NCI-H146 (cell line): ENCODE measurements around the gene KPTN.
"Not testable (repeated sequence)": the region's sequence is repeated elsewhere in the genome, so short reads cannot be mapped to it uniquely, and the experiment has no call there.

Experiments used
- DNase-seq: peaks from one replicate; lab custom pipeline; 2025; lab: John Stamatoyannopoulos, UW

The KPTN gene

GRCh38 chr19:47491358-47492136, 7.5 kb upstream of the KPTN start:
- no peak for DNase-seq

- no peak for DNase-seq
Measured at GRCh38 chr19:47490847-47491246, 6.8 kb upstream of the KPTN start.

- no peak for DNase-seq
Measured at GRCh38 chr19:47490031-47490430, 6.0 kb upstream of the KPTN start.

GRCh38 chr19:47489072-47489914, 5.3 kb upstream of the KPTN start:
- DNase-seq, result no peak

GRCh38 chr19:47487551-47488515, 3.8 kb upstream of the KPTN start:
- DNase-seq, result no peak

- no peak for DNase-seq
Measured at GRCh38 chr19:47486900-47487299, 2.9 kb upstream of the KPTN start.

- not testable (repeated sequence) for DNase-seq
Measured at GRCh38 chr19:47486220-47486619, 2.2 kb upstream of the KPTN start.

- DNase-seq, result no peak
Measured at GRCh38 chr19:47485210-47485609, 1.2 kb upstream of the KPTN start.

- DNase-seq, result no peak
Measured at GRCh38 chr19:47483200-47483599, 819 bp downstream of the KPTN start.

- no peak for DNase-seq
Measured at GRCh38 chr19:47481460-47482052, 2.5 kb downstream of the KPTN start.

GRCh38 chr19:47480658-47481057, 3.4 kb downstream of the KPTN start:
- no peak for DNase-seq

- peak; percentile 56 for DNase-seq
Measured at GRCh38 chr19:47479701-47480503, 4.1 kb downstream of the KPTN start.

GRCh38 chr19:47476438-47476972, 7.5 kb downstream of the KPTN start:
- DNase-seq, result no peak

GRCh38 chr19:47475465-47475864, 8.6 kb downstream of the KPTN start:
- no peak for DNase-seq

GRCh38 chr19:47473336-47473735, 10.7 kb downstream of the KPTN start:
- DNase-seq, result no peak

GRCh38 chr19:47471733-47472457, 12.1 kb downstream of the KPTN start, which contains the start of gene SLC8A2:
TSS of gene SLC8A2 (minus strand) at chr19:47471893. CDS start at chr19:47466403, 5,490 bp downstream.
- peak; percentile 79 for DNase-seq

GRCh38 chr19:47471381-47471732, 12.7 kb downstream of the KPTN start:
- DNase-seq, result no peak

GRCh38 chr19:47470447-47471195, 13.4 kb downstream of the KPTN start:
- DNase-seq, result no peak

GRCh38 chr19:47469719-47470118, 14.3 kb downstream of the KPTN start:
- DNase-seq, result peak; percentile 41
